Esophagus muscularis mucosa (tissue), 4 donors: ENCODE data around the gene GRIK4. TPM values are rescaled to one million over a fixed set of nuclear protein-coding genes. Genes with fewer than 3 reads are reported as not detected.

Experiments used
- DNase-seq: peaks from one replicate; pipeline ENCODE4 v3.0.0-alpha.2; 2017; ENCODE audit errors: extremely low spot score
- H3K27ac ChIP-seq, 4 donors: fragments of 200-600 bp; sonication (generic); replicated peaks in 1 of 4; 1 replicate in 3 of 4; 2 replicates in 1 of 4; pipeline ENCODE4 v1.5.1; 2016 to 2019; ENCODE audit warnings: mild to moderate bottlenecking in 1 of 4
- H3K27me3 ChIP-seq, 4 donors: fragments of 200-600 bp; sonication (generic); one replicate each; pipeline versions ENCODE4 v1.5.1 to v1.6.0; 2016 to 2019
- H3K36me3 ChIP-seq, 4 donors: fragments of 200-600 bp; sonication (generic); one replicate each; pipeline ENCODE4 v1.5.1; 2016 to 2019
- H3K4me1 ChIP-seq, 4 donors: fragments of 200-600 bp; sonication (generic); one replicate each; pipeline ENCODE4 v1.5.1; 2016 to 2019
- H3K4me3 ChIP-seq, 4 donors: fragments of 200-600 bp; sonication (generic); 1 replicate in 2 of 4; 2 replicates in 2 of 4; pipeline ENCODE4 v1.5.1; 2016 to 2019; ENCODE audit warnings: mild to moderate bottlenecking in 4 of 4, moderate library complexity in 1 of 4
- H3K9me3 ChIP-seq, 4 donors: fragments of 200-600 bp; sonication (generic); 1 replicate in 3 of 4; 2 replicates in 1 of 4; pipeline ENCODE4 v1.5.1; 2016 to 2019
- EP300 ChIP-seq: sonication (generic); formaldehyde crosslinking; IDR thresholded peaks from one replicate; pipeline ENCODE4 v1.6.1; 2017; ENCODE audit warnings: antibody characterized with exemption
- POLR2A ChIP-seq: fragments of 450-650 bp; IDR thresholded peaks from one replicate; pipeline ENCODE4 v1.6.1; 2017; ENCODE audit warnings: antibody characterized with exemption, moderate library complexity, mild to moderate bottlenecking, low read depth
- POLR2AphosphoS5 ChIP-seq, 2 donors: sonication (generic); formaldehyde crosslinking; IDR thresholded peaks; one replicate each; pipeline ENCODE4 v1.6.1; 2017; ENCODE audit warnings: antibody characterized with exemption in 2 of 2
- WGBS: methylation state at CpG from one replicate; pipeline ENCODE4 v1.1.5; 2018; 5-methylcytosine and 5-hydroxymethylcytosine counted together
- intact Hi-C: fragments of 100-400 bp; cut with DNase I; formaldehyde crosslinking; loops from one replicate; pipeline ENCODE4 v1.15.1; 2023
- total RNA-seq, 4 donors: library from RNA; depleted of rRNA; stranded (reverse); fragments of >200 nt; gene quantifications; one replicate each; pipeline versions ENCODE4 v1.1.0 to v1.2.1, GENCODE V29; 2016
- TF ChIP-seq, protein P1 (sequence below), 3 experiments: fragments of 200-600 bp in 2 of 3; fragments of 450-650 bp in 1 of 3; sonication (generic) in 2 of 3; IDR thresholded peaks; one replicate each; pipeline ENCODE4 v1.5.1; 2017 to 2019; ENCODE audit warnings: antibody characterized with exemption in 3 of 3, mild to moderate bottlenecking in 2 of 3, moderate library complexity in 1 of 3

GRIK4 gene
- total RNA-seq, 4 donors from 2014 or later: 0.13 to 0.83 (median 0.43) TPM

DNA sequence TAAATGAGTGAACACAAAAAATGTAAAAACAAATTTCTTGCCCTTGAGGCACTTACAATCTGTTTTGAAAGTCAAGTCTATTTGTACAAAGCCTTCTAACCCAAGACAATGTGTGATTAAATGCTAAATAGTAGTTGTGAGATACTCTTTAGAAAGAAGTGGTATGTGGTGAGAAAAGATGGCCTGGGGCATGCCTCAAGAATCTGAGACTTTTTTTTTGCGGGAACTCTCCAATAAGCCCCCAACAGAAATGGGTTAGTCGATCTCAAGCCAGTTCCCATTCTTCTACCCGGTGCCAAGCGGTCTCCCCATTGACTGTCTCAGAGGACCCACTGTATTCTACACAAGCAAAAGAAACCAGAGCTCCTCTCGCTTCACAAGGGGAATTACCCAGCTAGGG is 485.4 kb downstream of the GRIK4 start:
- no peak for DNase-seq
- WGBS: 83% methylated on average over 5 of the region's 5 CpGs
- H3K27me3 ChIP-seq: no peaks in the 10 kb centered on the region
- no peak overlapping the region for H3K27ac ChIP-seq
- no peaks in the 10 kb centered on the region for H3K9me3 ChIP-seq
- intact Hi-C loops: no loop called here
- no peak for TF ChIP-seq EP300
- TF ChIP-seq, protein P1, sequence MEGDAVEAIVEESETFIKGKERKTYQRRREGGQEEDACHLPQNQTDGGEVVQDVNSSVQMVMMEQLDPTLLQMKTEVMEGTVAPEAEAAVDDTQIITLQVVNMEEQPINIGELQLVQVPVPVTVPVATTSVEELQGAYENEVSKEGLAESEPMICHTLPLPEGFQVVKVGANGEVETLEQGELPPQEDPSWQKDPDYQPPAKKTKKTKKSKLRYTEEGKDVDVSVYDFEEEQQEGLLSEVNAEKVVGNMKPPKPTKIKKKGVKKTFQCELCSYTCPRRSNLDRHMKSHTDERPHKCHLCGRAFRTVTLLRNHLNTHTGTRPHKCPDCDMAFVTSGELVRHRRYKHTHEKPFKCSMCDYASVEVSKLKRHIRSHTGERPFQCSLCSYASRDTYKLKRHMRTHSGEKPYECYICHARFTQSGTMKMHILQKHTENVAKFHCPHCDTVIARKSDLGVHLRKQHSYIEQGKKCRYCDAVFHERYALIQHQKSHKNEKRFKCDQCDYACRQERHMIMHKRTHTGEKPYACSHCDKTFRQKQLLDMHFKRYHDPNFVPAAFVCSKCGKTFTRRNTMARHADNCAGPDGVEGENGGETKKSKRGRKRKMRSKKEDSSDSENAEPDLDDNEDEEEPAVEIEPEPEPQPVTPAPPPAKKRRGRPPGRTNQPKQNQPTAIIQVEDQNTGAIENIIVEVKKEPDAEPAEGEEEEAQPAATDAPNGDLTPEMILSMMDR (IDR thresholded peaks at IDR 0.05): no peak
- TF ChIP-seq POLR2A: no peak
- no peak for TF ChIP-seq POLR2AphosphoS5 (IDR thresholded peaks at IDR 0.05)
- H3K36me3 ChIP-seq: no peaks in the 10 kb centered on the region
- no peaks in the 10 kb centered on the region for H3K4me1 ChIP-seq
- H3K4me3 ChIP-seq: no peak overlapping the region

DNA sequence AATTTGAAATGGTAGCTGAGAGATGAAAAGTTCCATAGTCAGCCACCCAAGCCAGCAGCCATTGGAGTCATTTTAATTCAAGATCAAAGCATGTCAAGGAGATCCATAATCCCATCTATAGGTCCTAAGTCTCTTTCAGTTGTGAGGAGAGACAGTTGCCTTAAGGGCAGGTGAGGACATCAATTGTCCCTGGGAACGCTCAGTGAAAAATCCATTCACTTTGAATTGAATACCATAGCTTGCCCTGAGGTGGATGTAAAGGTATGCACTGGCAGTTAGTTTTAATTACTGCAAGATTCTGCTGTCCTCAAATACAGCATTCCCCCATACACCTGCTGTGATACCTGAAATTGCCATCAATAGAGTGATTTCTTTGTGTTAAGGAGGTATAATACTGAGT is 487.0 kb downstream of the GRIK4 start:
- Histone ChIP-seq H3K36me3 (no peaks in the 10 kb centered on the region), H3K4me3 (no peak overlapping the region), H3K27me3 (no peaks in the 10 kb centered on the region), H3K4me1 (no peaks in the 10 kb centered on the region), H3K9me3 (no peaks in the 10 kb centered on the region), H3K27ac (no peak overlapping the region)
- intact Hi-C loops: no loop called here
- 86% methylated on average over 1 of the region's 1 CpG for WGBS
- no peak for DNase-seq
- TF ChIP-seq POLR2AphosphoS5 (IDR thresholded peaks at IDR 0.05): no peak
- TF ChIP-seq POLR2A: no peak
- TF ChIP-seq, protein P1 (IDR thresholded peaks at IDR 0.05): no peak
- no peak for TF ChIP-seq EP300

DNA sequence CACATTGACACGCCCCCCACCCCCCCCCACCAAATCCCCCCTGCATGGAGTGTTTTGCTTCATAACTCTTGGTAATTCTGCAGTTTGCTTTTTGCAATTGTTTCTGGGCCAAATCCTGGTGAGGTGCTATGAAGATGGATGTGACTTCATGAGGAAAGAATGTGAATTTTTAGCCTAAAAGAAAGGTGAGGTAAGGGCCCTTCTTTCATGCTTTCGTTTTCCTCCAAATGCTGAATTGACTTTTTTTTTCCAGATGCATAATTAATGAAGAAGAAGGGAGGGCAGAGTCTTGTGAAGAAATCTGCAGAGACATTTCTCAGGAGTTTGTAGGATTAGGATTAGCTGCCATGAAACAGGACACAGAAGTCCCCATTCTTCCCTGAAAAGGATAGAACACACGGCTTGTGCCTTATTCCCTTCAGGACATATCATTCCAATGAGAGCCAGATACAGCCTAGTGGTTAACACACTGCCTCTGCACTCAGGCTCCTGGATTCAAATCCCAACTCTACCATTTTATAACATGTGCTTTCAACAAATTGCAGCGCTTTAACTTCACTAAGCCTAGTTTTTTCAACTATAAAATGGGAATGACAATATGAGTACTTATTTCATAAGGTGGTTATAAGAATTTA is 492.8 kb downstream of the GRIK4 start:
- no peak overlapping the region for H3K4me3 ChIP-seq
- intact Hi-C loops: no loop called here
- no peaks in the 10 kb centered on the region for H3K4me1 ChIP-seq
- DNase-seq: no peak
- H3K27ac ChIP-seq: no peak overlapping the region
- 44% methylated on average over 4 of the region's 4 CpGs for WGBS
- no peaks in the 10 kb centered on the region for H3K27me3 ChIP-seq
- H3K9me3 ChIP-seq: no peaks in the 10 kb centered on the region
- H3K36me3 ChIP-seq: no peaks in the 10 kb centered on the region
- TF ChIP-seq POLR2A: no peak
- TF ChIP-seq, protein P1 (IDR thresholded peaks at IDR 0.05): no peak
- no peak for TF ChIP-seq EP300
- TF ChIP-seq POLR2AphosphoS5 (IDR thresholded peaks at IDR 0.05): no peak

DNA sequence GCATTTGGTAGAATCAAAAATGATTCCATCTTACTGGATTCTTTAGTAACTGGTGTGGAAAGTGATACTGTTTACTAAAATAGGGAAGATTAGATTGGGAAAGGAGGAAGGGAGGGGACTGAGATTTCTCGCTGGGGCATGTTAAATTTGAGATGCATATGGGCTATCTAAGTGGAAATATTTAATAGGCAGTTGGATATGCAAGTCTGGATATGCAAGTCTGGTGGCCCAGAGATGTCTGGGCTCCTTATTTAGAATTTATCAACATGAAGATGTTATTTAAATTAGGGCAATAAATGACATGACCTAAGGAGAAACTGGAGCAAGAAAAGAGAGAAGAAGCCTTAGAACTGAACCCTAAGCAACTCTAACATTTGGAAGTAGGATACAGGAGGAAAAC is 495.4 kb downstream of the GRIK4 start:
- intact Hi-C loops: no loop called here
- WGBS: 88% methylated on average over 1 of the region's 1 CpG
- TF ChIP-seq EP300 (no peak), POLR2A (no peak), POLR2AphosphoS5 (IDR thresholded peaks at IDR 0.05) (no peak)
- TF ChIP-seq, protein P1 (IDR thresholded peaks at IDR 0.05): no peak
- Histone ChIP-seq H3K4me3 (no peak overlapping the region), H3K27ac (no peak overlapping the region), H3K36me3 (no peaks in the 10 kb centered on the region), H3K9me3 (no peaks in the 10 kb centered on the region), H3K4me1 (no peaks in the 10 kb centered on the region), H3K27me3 (no peaks in the 10 kb centered on the region)
- DNase-seq: no peak

DNA sequence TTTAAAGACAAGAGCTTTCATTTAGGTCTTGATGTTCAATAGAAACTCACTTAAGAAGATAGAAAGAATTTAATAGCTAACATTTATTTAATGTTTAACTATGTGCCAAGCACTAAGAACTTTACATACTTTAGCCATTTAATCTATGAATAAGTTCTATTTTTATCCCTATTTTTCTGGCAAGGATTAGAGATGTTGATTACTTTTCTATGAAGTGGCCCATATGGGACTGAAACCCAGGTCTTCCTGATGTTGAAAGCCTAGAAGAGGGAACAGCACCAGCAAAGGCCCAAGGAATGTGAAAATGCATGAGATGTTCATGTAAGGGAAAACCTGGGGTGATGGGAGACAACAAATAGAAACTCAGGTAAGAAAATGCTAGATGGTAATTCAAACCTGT is 497.0 kb downstream of the GRIK4 start:
- intact Hi-C loops: no loop called here
- TF ChIP-seq POLR2AphosphoS5 (IDR thresholded peaks at IDR 0.05): no peak
- no peak for TF ChIP-seq EP300
- TF ChIP-seq, protein P1 (IDR thresholded peaks at IDR 0.05): no peak
- no peak for TF ChIP-seq POLR2A
- Histone ChIP-seq H3K27me3 (no peaks in the 10 kb centered on the region), H3K4me3 (no peak overlapping the region), H3K27ac (no peak overlapping the region), H3K36me3 (no peaks in the 10 kb centered on the region), H3K9me3 (no peaks in the 10 kb centered on the region), H3K4me1 (no peaks in the 10 kb centered on the region)
- DNase-seq: no peak
